HG03196 (cell line): Measurements from ENCODE around the gene CYTH2.
A peak's percentile ranks its signal among the peaks of the same experiment; 100 is the strongest.

Experiments used
- ATAC-seq: cut with Tn5 transposase; IDR thresholded peaks from one replicate; pipeline ENCODE4 v1.9.1; 2021; ENCODE audit not compliant: unreplicated experiment

Gene CYTH2

GRCh38 chr19:48452289-48453190 is 16.6 kb upstream of the CYTH2 start:
- no peak for ATAC-seq

- ATAC-seq, result no peak
Observed at GRCh38 chr19:48454150-48454730, 14.9 kb upstream of the CYTH2 start.

GRCh38 chr19:48455171-48455907 is 13.8 kb upstream of the CYTH2 start, which contains the start of gene KCNJ14:
KCNJ14 (plus strand) TSS chr19:48455574; CDS start chr19:48461725, 6,151 bp downstream.
- ATAC-seq, result no peak

DNA sequence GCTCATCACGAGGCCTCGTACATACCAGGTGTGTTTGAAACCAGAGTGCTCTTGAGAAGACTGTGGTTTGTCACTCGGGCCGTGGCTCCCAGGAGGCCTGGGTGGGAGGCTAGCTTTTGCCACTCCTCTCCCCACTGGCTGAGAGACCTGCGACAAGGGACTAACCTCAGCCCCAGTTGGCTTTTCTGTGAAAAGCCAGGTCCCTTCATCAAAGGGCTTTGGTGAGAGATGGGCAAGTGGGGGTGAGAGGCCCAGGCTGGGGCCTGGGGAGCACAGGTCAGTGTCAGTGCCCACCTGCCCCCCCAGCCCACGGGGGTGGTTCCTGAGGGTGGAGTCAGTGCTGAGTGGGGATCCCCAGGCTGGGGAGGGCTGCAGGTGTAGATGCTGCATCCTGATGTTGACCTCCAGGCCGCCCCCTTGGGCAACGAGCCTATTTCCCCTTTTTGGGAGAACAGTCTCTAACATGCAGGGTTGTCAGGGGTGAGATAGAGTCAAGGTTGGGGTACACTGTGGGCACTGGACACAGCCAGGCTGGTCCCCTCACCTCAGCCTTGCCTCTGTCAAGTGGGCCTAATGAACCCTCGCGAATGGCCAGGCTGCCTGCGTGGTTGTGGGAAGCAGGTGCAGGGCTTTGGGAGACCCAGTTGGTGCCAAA is 13.1 kb upstream of the CYTH2 start:
- ATAC-seq, result no peak

DNA sequence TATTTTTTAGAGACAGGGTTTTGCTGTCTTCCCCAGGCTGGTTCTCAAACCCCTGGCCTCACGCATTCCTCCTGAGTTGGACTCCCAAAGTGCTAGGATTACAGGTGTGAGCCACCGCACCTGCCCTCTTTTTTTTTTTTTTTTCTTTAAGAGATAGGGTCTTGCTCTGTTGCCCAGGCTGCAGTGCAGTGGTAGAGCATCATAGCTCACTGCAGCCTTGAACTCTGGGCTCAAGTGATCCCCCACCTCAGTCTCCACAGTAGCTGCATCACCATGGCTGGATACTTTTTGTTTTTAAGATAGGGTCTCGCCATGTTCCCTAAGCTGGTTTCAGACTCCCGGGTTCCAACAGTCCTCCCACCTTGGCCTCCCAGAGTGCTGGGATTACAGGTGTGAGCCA is 12.3 kb upstream of the CYTH2 start:
- ATAC-seq, result no peak

DNA sequence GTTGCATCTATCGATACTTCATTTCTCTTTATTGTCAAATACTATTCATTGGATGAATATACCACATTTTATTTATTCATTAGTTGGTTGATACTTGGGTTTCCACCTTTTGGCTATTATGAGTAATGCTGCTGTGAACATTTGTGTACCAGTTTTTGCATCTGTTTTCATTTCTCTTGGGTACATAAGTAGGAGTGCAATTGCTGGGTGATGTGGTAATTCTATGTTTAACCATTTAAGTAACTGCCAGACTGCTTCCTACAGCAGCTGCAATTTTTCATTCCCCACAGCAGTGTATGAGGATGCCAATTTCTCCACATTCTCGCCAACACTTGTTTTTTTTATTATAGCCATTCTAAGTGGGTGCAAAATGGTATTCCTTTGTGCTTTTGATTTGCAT is 11.2 kb upstream of the CYTH2 start:
- no peak for ATAC-seq

DNA sequence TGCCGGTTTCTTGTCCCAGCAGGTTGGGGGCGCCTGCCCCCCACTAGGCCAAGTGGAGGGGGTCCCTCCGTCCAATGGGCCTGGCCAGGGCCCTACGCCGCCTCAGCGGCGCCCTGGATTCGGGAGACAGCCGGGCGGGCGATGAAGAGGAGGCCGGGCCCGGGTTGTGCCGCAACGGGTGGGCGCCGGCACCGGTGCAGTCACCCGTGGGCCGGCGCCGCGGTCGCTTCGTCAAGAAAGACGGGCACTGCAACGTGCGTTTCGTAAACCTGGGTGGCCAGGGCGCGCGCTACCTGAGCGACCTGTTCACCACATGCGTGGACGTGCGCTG is 7.6 kb upstream of the CYTH2 start:
- no peak for ATAC-seq

DNA sequence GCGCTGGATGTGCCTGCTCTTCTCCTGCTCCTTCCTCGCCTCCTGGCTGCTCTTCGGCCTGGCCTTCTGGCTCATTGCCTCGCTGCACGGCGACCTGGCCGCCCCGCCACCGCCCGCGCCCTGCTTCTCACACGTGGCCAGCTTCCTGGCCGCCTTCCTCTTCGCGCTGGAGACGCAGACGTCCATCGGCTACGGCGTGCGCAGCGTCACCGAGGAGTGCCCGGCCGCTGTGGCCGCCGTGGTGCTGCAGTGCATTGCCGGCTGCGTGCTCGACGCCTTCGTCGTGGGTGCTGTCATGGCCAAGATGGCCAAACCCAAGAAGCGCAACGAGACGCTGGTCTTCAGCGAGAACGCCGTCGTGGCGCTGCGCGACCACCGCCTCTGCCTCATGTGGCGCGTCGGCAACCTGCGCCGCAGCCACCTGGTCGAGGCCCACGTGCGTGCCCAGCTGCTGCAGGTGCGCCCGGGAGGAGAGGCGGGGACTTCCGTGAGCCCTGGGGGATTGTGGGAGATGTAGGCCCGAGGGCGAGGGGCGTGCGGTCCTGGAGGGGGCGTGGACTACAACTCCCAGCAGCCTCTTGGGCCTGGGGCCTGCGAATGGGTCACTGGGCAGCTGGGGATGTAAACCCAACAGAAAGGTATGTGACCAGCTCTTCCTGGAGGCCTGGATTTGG is 7.0 kb upstream of the CYTH2 start:
- ATAC-seq, result no peak

DNA sequence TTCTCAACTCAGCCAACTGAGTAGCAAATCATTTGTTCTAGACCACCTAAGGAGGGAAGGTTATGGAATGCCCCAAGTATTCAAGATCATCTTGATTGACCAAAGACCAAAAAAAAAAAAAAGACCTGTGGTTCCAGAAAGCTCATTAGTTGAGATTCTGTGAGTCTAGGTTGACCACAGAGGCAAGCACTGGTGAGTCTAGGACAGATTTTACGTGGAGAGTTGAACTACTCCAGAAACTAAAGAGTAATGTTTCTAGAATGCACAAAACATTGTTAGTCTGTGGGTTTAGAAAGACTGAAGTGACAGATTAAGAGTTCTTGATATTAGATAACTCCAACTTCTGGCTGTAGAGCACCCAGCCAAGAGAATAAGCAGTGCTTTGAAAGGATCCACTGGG is 4.0 kb upstream of the CYTH2 start:
- no peak for ATAC-seq

DNA sequence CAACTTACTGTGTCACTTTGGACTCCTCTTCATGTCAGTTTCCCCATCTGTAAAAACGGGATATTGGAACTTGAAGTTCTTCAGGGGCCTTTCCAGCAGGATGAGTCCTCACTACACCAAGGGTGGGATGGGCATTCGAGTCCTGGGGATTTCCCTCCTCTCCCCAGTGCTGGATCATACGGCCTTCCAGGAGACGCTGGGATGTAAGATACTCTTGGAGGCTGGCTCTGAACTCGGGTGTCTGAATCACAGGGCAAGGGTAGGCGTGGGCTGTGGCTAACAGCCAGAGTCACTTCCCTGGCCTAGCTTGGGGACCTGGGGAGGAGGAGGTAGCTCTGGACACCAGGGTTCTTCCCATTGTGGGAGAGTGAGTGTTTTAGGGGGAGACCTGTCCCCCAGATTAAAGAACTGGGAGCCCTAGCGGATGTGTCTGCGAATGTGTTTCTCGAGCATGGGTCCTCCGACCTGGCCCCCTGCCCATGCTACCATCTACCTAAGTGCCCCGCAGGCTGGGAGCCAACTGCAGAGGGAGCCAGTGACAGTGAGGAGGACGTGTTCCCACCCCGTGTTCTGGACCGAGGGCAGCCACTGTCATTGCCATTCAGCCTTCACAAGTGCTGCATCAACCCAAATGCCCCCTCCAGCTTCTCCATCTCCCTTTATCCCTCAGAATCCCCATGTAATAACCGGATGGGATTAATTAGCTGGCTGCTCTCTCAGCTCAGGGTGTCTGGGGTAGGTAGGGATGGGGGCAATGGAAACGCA is 2.4 kb upstream of the CYTH2 start:
- ATAC-seq, result no peak

- ATAC-seq, result peak; percentile 86
Observed at GRCh38 chr19:48468772-48469288, 339 bp upstream of the CYTH2 start.

- no peak for ATAC-seq
Observed at GRCh38 chr19:48469934-48470680, 938 bp downstream of the CYTH2 start.

- ATAC-seq, result no peak
Observed at GRCh38 chr19:48470856-48471255, 1.7 kb downstream of the CYTH2 start.

DNA sequence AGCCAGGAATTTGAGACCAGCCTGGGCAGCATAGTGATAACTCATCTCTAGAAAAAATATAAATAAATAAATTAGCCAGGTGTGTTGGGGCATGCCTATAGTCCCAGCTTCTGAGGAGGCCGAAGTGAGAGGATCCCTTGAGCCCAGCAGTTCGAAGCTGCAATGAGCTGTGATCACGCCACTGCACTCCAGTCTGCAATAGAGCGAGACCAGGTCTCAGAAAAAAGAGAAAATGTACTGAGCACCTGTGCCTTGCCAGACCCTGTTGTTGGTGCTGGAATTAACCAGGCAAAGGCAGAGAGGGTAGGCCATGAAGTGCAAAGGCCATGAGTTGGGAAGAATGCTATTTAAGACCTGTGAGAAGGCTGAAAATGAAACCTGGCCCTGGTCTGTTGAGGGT is 2.7 kb downstream of the CYTH2 start:
- ATAC-seq, result no peak

DNA sequence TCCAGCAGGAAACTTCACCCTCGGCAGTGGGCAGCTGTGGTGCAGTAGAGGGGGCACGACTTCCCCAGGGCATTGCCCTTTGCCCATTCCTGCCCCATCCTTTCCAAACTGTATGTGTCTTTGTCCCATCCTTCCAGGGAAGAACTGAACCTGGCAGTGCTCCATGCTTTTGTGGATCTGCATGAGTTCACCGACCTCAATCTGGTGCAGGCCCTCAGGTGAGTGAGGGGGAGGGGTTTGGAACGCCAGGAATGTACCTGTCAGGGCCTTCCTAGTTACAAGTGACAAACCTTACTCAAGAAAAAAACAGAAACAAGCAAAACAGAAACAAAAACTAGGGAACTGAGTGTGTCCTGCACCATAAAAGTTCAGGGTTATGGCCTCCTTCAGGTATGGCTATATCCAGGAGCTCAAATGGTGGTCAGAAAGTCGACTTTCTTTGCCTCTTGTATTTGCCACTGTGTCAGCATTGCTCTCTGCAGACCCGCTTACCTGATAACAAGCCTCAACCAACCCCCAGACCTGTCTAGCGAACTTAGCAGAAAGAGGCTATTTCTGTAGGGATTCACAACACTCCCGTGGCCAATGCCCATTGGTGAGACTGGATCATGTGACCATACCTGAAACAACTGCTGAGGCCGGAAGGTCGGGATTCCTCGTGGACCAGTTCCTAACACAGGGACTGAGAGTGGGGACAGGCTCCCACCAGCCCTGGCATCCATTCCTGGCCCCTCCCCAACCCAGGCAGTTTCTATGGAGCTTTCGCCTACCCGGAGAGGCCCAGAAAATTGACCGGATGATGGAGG is 4.2 kb downstream of the CYTH2 start:
- ATAC-seq, result no peak

GRCh38 chr19:48474084-48474592 is 5.0 kb downstream of the CYTH2 start:
- no peak for ATAC-seq

DNA sequence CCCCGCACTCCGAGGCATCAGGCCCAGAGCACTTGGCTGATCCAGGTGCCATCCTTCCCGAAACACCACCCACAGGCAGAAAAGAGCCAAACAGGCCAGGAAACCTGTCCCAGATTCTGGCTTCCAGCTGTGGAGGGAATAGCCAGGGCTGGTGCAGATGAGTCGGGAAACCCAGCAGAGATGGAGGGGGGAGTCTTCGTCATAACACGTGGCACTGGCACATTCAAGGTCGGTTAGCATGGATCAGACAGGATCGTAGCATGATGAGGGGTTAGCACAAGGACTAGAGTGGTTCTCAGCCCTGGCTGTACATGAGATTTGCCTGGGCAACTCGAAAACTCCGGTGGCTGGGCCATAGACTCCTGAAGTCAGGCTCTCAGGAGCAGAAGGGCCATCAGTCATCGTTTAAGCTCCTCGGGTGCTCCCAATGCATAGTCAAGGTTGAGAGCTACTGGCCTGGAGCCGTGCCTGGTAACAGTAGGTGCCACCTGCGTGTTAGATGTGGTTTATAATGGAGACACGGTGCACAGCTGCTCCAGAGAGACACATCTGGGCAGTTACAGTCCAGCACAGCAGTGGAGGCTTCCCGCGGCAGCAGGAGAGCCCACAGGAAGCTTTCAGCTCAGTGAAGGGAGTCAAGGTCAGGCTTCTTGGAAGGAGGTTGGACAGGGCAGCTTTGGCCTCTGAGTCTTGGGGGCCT is 6.3 kb downstream of the CYTH2 start:
- ATAC-seq, result no peak

DNA sequence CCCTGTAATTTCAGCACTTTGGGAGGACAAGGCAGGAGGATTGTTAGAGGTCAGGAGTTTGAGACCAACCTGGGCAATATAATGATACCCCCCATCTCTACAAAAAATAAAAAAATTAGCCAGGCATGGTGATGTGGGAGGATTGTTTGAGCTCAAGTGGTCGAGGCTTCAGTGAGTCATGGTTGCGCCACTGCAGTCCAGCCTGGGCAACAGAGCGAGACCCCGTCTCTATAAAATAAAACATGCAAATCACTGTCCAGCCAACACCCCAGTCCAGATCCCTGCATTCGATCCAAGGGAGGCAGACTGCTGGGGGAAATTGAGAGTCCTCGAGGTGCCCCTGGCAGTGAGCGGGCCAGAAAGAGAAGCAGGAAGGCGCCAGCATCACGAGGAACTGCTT is 7.0 kb downstream of the CYTH2 start:
- ATAC-seq, result no peak
